ENCODE measurements around the gene LIN54.
"Not testable (repeated sequence)": the region's sequence is repeated elsewhere in the genome, so short reads cannot be mapped to it uniquely, and the experiment has no call there.

Gene LIN54

DNA sequence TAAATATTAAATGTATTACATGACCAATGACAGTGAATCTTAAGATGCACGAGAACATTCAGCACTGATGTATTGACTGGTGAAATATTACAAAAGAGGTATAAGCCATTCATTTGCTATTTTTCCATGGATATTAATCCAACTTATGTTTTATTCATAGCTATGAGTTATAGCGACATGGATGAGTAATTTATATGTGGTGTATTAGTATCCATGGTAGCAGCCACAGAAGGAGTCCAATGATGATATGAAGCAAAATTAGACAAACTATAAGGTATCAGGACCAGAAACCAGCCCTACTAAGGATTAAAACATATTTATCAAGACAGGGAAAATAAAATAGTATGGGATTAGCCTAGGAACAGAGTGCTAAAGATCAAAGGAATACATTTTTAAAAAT lies 59.4 kb downstream of the LIN54 start:
- DNase-seq (ENCODE audit: low read depth in 4 of 4, low spot score in 1 of 4) = no peak

DNA sequence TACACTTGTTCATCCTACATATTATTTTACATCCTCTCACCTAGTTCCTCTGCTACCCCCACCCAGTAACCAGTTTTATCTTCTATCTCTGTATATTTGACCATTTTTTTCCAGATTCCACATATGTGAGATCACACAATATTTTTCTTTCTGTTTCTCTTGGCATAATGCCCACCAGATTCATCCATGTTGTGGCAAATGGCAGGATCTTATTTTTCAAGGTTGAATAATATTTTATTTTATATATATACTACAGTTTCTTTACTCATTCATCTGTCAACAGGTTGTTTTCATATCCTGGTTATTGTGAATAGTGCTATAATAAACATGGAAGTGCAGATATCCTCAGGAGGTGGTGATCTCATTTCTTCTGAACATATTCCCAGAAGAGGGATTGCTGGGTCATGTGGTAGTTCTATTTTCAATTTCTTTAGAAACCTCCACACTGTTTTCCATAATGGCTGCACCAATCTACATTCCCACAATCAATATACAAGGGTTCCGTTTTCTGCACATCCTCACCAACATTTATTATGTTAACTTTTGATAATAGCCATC lies 61.9 kb downstream of the LIN54 start:
- no peak for DNase-seq (ENCODE audit: low read depth in 4 of 4, low spot score in 1 of 4)

DNA sequence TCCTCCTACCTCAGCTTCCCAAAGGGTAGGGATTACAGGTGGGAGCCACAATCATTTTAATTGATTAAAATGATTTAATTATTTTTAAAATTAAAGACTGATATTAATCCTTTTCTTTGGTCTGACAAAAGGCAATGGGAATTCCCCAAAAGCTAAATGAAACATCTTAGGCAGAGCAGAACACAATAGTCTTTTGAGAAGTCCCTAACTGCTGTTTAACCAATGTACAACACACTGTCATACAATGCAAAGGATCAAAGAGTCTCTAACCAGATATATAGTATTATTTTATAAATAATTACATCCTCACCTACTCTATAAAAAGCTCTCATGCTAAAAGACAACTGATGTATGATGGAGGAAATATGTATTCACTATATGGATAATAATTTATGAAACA lies 63.1 kb downstream of the LIN54 start:
- no peak for DNase-seq (ENCODE audit: low read depth in 4 of 4, low spot score in 1 of 4)

DNA sequence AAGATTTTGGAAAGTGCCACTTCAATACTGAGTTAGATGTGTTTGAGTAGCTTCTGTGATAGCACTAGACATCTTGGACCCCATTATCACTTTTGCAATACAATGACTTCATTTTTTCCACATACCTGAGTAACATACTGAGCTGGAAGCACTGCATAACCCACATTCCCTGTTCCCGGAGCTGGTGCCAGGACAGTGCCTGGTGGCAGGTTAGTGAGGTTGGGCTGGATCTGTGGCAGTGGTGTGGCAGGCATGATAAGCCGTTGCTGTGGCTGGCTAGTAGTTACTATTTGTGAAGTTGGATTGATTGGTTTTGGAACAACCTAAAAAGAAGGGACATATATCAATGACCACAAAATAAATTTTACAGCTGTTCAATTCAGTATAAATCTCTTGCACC lies 71.2 kb downstream of the LIN54 start:
- no peak for DNase-seq (ENCODE audit: low read depth in 4 of 4, low spot score in 1 of 4)

DNA sequence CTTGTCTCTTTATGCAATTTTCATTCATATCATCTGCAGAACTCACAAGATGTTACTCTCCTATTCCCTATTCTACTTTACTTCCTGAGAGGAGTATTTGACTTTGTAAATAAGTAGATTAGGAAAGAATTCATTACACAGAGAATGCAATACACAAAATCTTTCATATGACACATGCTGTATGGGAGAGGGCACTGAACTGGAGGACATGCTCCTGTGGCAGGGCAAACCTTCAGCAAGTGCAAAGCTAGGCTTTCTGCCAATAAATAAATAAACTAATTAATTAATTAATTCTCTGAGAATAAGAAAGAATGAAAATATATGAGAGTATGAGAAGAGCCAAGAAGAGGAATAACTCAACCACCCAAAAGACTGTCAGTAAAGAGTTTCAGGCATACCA lies 76.2 kb downstream of the LIN54 start:
- no peak for DNase-seq (ENCODE audit: low read depth in 4 of 4, low spot score in 1 of 4)

DNA sequence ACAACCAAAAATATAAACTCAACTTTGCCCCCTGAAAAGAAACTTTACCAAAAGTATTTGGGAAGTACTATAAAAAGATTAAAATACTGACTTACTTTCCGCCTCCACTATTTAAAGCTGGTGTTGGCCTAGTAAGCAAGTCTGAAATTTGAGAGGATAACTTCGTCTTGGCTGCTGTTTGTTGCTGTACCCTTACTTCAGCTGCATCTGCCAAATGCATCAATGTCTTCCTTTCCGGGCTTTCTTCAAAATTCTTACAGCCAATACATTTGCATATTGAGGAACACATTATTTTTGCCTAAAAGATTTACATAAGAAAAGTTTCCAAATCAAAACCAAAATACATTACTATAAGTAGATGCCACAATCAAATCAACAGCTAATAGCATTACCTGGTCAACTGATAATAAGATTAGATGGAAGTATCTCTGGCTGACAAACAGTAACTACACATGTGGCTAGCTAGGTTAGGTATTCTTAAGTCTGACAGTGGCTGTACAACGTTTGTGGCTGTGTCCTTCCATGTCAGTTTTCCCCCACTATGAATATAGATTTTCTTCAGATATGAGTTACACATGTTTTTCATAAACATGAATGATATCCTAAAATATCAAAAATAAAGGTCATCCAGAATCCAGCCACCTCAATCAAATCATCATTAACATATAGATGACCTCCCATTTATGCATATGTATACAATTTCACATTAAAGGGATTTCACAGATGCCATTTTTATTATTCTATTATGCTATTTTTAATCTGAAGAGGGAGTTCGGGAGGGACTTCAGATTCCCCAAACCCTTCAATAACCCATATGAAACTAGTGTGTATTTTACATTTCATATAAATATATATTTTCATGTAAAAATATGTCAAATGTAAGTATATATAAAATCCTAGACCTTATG lies 79.5 kb downstream of the LIN54 start:
- DNase-seq (ENCODE audit: low read depth in 4 of 4, low spot score in 1 of 4) = no peak

DNA sequence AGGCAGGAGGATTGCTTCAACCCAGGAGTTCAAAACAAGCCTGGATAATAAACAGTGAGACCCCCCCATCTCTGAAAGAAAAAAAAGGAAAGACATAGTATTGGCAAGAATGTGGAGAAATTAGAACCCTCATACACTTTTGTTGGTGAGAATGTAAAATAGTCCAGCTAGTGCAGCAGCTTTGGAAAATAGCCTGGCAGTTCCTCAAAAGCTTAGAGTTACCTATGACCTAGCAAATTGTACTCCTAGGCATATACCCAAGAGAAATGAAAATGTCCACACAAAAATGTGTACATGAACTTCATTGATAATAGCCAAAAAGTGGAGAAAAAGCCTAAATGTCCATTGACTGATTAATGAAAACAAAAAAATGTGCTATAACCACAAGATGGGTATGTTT lies 88.8 kb downstream of the LIN54 start:
- no peak for DNase-seq (ENCODE audit: low read depth in 4 of 4, low spot score in 1 of 4)

DNA sequence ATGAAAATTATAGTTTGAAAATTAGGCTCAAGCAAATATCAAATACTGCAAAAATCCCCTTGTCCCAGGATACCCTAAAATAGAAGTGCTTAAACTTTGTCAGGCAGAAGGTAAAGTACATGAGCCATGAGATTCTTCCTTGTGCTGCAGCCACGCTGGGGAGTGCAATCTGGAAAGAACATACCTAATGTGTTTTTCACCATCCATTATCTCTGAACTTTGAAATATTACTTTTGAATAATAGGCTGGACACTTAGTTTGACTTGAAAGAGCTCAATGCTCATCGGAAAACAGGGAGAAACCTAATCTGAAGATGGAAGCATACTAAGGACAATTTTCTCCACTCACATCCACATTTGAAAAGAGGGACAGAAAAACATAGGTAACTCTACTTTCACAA lies 91.2 kb downstream of the LIN54 start:
- DNase-seq (ENCODE audit: low read depth in 4 of 4, low spot score in 1 of 4) = no peak

DNA sequence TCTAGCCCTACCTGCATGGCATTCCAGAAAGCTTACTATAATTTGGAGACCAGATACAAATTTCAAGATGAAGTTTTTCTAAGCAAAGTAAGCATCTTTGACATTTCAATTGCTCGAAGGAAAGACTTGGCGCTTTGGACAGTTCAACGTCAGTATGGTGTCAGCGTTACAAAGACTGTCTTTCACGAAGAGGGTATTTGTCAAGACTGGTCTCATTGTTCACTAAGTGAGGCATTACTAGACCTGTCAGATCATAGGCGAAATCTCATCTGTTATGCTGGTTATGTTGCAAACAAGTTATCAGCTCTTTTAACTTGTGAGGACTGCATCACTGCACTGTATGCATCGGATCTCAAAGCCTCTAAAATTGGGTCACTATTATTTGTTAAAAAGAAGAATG lies 92.5 kb downstream of the LIN54 start:
- DNase-seq (ENCODE audit: low read depth in 4 of 4, low spot score in 1 of 4) = no peak

DNA sequence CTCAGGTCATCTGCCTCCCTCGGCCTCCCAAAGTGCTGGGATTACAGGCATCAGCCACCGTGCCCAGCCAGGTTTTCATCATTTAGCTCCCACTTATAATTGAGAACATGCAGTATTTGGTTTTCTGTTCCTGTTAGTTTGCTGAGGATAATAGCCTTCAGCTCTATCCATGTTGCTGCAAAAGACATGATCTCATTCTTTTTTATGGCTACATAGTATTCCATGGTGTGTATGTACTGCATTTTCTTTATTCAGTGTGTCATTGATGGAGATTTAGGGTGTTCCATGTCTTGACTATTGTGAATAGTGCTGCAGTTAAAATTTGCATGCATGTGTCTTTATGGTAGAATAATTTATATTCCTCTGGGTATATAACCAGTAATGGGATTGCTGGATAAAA lies 96.7 kb downstream of the LIN54 start:
- not testable (repeated sequence) for DNase-seq (ENCODE audit: low read depth in 4 of 4, low spot score in 1 of 4)

DNA sequence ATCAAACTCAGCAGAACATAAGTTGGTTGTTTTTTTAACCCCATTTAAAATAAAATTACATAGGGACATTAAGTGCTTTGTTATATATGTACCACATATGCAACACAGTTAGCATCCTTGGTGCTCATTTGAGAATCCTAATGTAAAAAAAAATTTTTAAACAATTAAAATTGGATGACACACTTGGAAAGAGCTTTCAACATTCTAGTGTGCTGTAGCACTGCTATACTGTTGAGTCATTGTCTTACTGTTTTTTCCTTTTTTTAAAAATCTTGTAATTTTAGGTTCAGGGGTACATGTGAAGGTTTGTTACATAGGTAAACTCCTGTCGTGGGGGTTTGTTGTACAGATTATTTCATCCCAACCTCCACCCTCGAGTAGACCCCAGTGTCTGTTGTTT lies 97.3 kb downstream of the LIN54 start:
- no peak for DNase-seq (ENCODE audit: low read depth in 4 of 4, low spot score in 1 of 4)

DNA sequence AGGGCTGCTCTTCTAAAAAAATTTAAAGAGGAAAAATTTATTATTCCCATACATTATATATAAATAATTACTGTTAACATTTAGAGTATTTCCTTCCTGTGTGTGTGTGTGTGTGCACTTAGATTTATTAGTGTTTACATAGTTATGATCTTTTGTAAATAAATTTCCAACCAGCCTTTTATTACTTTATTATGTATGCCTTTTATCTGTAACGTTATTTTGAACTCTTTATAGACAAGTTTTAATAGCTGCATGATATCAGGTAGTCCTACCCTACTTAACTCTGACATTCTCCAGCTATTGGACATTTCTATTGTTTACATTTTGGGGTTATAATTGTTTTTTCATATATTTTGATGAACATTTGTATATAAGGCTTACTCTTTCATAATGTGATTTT lies 101.3 kb downstream of the LIN54 start:
- DNase-seq (ENCODE audit: low read depth in 4 of 4, low spot score in 1 of 4) = no peak

DNA sequence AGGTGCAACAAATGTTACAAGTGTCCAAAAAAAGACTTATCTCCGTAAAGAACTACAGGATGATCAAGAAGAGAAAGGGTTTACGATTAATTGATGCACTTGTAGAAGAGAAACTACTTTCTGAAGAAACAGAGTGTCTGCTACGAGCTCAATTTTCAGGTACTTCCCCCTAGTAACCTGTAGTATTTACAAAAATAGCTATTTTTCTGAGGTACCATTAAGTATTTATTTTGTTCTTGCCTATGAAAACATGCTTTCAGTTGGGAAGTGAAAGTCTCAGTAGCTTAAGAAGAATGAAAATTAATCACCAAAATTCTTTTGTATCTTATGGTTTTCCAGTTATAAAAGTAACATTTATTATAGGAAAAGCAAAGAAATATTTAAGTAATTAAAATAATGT lies 104.2 kb downstream of the LIN54 start:
- DNase-seq (ENCODE audit: low read depth in 4 of 4, low spot score in 1 of 4) = no peak

DNA sequence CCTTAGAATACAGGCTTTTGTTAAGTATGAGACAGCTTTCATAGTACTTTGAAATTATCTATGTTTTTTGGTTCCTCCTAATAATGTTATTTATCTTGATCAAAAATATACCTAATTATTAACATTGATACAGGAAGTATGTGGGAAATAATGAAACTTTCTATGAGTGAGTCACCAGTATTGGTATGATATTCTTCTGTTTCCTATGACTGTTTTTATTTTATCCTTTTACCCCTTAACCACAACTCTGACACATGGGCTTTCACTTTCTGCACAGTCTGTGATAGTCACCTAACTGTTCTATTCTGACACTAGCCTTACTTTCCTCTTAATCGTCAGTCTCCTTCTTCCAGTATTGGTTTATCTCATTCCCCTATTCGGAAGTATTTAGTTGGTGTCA lies 105.4 kb downstream of the LIN54 start:
- DNase-seq (ENCODE audit: low read depth in 4 of 4, low spot score in 1 of 4) = peak in 2 of 4 experiments; percentile 32 to 33

DNA sequence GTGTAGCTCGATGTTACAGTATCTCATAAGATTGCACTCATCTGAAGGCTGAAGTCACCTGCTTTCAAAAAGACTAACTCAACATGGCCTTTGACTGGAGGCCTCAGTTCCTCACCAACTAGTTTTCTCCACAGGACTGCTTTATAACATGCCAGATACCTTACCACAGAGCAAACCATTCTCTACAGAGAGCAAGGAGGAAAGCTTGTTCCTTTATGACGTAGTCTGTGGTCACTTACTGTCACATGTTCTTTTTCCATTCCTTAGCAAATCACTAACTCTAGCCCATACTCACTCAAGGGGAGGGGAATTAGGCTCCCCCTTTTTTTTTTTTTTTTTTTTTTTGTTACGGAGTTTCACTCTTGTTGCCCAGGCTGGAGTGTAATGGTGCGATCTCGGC lies 106.9 kb downstream of the LIN54 start:
- no peak for DNase-seq (ENCODE audit: low read depth in 4 of 4, low spot score in 1 of 4)

DNA sequence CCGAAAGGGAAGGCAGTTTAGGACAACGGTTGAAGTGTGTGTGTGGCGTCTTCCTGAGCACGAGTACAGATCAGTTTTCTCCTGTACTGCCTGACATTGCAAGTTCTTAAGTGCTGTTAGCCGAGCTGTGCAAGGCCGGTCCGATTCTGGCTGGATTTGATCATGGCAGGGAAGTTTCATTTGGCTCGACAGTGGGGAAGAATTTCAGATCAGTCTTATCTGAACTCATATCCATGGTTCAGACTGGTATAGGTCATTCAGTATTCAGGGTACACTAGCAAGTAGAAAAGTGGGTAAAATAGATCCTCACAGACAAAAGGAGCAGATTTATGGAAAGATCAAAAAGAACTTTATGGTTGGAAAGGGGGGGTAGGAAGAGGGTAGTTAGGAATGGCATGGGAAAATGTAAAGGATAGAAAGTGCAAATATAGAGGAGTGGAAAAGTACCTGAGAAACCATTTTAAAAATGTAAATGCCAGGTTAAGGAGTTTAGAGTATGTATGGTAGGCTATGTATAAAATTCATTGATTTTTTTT lies 109.4 kb downstream of the LIN54 start:
- DNase-seq (ENCODE audit: low read depth in 4 of 4, low spot score in 1 of 4) = no peak

DNA sequence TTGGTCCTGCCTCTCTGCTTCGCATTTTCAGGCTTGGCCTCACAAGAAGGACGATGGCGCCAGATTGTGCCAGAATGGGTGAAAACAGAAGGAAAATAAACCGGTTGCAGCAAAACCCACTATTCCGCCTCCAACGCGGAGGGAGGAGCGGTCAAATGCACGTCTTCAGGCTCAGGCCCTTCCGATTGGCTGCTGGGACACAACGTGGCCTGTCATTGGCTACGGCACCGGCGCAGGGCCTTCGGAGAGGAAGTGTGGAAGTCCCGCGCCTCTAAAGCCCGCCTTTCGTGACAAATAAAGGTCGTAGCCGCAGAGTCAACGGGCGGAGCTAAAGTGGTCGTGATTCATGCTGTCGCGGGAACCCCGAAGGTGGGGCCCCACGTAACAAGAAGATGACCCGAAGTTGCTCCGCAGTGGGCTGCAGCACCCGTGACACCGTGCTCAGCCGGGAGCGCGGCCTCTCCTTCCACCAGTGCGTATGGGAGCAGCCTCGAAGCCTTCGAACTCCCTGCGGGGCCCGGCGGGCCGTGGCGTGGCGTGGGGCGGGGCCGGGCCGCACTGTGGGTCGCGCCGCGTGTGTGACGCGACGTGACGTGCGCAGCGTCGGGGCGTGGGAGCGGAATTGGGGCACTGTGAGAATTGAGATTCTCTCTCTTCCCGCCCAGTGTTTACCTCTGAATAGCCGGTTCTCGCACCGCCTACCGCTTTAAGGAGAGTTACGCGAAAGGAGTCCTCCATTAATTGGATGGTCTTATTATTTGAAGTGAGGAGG lies 110.0 kb downstream of the LIN54 start, which contains the start of gene THAP9:
Gene THAP9, plus strand, starts transcription at position 325 of the 772 bp plus-strand sequence. Its CDS starts 68 bp downstream, at position 393.
- DNase-seq (ENCODE audit: low read depth in 4 of 4, low spot score in 1 of 4) = peak; percentile 84 to 96 (median 91)

DNA sequence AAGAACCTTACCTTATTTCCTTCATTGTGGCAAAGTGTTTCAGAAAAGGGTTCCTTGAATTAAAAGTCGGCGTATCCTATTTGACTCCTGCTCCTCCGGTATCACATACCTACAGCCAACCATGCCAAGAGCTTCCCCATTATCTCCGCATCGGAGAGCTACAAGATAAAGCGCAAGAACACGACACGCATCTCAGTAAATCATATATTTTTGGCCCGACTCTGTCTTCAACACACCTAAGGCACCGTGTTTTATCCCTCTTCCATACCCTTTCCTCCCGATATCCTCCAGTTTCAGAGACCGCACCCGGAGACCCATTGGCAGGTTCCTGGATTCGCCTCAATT lies 110.6 kb downstream of the LIN54 start:
- no peak for DNase-seq (ENCODE audit: low read depth in 4 of 4, low spot score in 1 of 4)

DNA sequence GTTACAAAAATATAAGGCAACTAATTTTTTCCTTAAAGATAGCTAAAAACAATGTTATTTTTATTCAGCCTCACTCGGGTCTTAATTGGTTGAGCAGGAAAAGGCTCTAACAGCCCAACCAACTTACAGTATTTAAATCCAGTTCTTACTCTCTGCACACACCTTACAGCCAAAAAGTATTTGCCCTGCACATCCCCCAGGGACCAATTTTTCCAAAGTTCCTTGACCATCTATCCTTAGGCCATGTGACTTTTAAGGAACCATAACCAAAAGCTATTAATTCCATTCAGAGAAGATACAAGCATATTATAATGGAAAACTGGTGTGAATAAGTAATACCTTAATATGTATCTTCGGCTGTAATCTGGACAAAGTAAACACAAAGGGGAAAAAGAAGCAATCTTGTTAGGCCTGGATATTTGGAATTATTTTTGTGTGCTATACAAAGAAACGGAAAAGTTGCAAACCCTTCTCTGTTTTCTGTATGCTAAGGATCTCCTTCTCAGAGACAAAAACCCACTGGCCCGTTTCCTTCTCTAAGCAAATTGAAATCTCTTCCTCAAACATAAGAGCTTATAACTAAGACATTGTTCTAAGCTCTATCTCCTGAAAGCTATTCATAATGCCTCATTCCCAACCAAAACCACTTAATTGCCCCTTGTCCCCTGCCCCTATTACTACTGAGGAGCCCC lies 111.1 kb downstream of the LIN54 start:
- no peak for DNase-seq (ENCODE audit: low read depth in 4 of 4, low spot score in 1 of 4)

DNA sequence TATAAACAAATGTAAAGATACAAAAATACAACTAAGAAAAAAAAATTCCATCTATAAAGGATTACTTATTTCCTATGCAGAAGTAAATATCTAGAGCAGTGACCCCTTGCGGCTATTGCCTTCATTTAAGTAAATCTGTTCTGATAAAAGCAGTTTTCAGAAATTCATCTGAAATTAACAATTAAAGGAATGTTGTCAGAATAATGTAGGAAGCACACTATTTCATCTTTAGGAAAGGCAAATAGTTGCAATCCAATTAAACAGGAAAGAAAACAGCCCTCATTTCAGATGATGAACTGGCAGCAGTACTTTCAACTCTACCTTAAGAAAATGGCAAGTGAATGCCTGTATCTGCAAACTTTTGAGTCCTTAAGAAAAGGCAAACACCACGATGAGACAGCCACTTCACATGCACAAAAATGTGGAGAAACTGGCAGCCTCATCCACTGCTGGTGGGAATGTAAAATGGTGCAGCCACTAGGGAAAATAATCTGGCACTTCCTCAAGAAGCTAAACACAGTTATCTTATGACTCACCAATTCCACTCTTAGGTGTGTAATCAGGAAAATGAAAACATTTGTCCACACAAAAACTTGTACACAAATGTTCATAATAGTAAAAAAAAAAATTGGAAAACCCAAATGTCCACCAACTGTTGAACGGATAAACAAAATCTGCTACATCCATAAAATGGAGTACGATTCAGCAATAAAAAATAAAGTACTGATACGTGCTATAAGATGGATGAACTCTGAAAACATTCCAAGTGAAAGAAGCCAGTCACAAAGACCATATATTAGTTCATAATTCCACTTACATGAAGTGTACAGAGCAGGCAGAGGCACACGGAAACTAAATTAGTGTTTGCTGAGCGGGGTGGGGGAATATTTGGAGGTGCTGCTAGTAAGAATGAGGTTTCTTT lies 112.0 kb downstream of the LIN54 start:
- DNase-seq (ENCODE audit: low read depth in 4 of 4, low spot score in 1 of 4) = no peak
